BLaER1 (cell line): ENCODE data around the gene ACSF3.
A peak's percentile ranks its signal among the peaks of the same experiment; 100 is the strongest.

Experiments
- H3K27ac ChIP-seq: shearing (Covaris generic); formaldehyde crosslinking; 2 replicates; pipeline ENCODE4 v1.8.1; 2022
- H3K27me3 ChIP-seq: shearing (Covaris generic); formaldehyde crosslinking; 2 replicates; pipeline ENCODE4 v1.8.1; 2022
- H3K36me3 ChIP-seq: shearing (Covaris generic); formaldehyde crosslinking; 2 replicates; pipeline ENCODE4 v1.8.1; 2022
- H3K4me1 ChIP-seq: shearing (Covaris generic); formaldehyde crosslinking; 2 replicates; pipeline ENCODE4 v1.8.1; 2022
- H3K4me2 ChIP-seq: shearing (Covaris generic); formaldehyde crosslinking; 2 replicates; pipeline ENCODE4 v1.8.1; 2022
- H3K4me3 ChIP-seq: shearing (Covaris generic); formaldehyde crosslinking; 2 replicates; pipeline ENCODE4 v1.8.1; 2022
- H3K9ac ChIP-seq: shearing (Covaris generic); formaldehyde crosslinking; 2 replicates; pipeline ENCODE4 v1.8.1; 2022
- H3K9me3 ChIP-seq: shearing (Covaris generic); formaldehyde crosslinking; 2 replicates; pipeline ENCODE4 v1.8.1; 2022
- H4K20me1 ChIP-seq: shearing (Covaris generic); formaldehyde crosslinking; 2 replicates; pipeline ENCODE4 v1.8.1; 2022
- Cebpa-rat ChIP-seq: shearing (Covaris generic); IDR thresholded peaks from 2 replicates; pipeline ENCODE4 v1.8.1; 2022

Gene ACSF3

GRCh38 chr16:89098767-89099430 is 5.2 kb downstream of the ACSF3 start:
- peaks cover 82% of the 10 kb centered on the region for H4K20me1 ChIP-seq
- H3K9ac ChIP-seq, result peak overlapping the region; percentile 54; the same call in 1 of the 2 replicates

GRCh38 chr16:89099905-89100304 is 6.3 kb downstream of the ACSF3 start:
- TF ChIP-seq Cebpa-rat, result peak; percentile 33; the same call in 1 of the 2 replicates
- Histone ChIP-seq H3K27me3 (no peaks in the 10 kb centered on the region), H3K36me3 (peaks cover 73% of the 10 kb centered on the region), H4K20me1 (peaks cover 92% of the 10 kb centered on the region), H3K4me2 (peak overlapping the region; percentile 99), H3K4me1 (peaks cover 99% of the 10 kb centered on the region), H3K4me3 (no peak overlapping the region), H3K9me3 (no peaks in the 10 kb centered on the region), H3K27ac (no peak overlapping the region), H3K9ac (no peak overlapping the region)

More at GRCh38 chr16:89098767-89099430, 5.2 kb downstream of the ACSF3 start:
- peak overlapping the region; percentile 99 for H3K4me2 ChIP-seq
- H3K36me3 ChIP-seq, result peaks cover 65% of the 10 kb centered on the region
- H3K27ac ChIP-seq, result peak overlapping the region; percentile 77
- no peaks in the 10 kb centered on the region for H3K27me3 ChIP-seq
- H3K4me3 ChIP-seq, result peak overlapping the region; percentile 32; the same call in 1 of the 2 replicates
- H3K4me1 ChIP-seq, result peaks cover 97% of the 10 kb centered on the region
- H3K9me3 ChIP-seq, result no peaks in the 10 kb centered on the region
- TF ChIP-seq Cebpa-rat, result no peak

DNA sequence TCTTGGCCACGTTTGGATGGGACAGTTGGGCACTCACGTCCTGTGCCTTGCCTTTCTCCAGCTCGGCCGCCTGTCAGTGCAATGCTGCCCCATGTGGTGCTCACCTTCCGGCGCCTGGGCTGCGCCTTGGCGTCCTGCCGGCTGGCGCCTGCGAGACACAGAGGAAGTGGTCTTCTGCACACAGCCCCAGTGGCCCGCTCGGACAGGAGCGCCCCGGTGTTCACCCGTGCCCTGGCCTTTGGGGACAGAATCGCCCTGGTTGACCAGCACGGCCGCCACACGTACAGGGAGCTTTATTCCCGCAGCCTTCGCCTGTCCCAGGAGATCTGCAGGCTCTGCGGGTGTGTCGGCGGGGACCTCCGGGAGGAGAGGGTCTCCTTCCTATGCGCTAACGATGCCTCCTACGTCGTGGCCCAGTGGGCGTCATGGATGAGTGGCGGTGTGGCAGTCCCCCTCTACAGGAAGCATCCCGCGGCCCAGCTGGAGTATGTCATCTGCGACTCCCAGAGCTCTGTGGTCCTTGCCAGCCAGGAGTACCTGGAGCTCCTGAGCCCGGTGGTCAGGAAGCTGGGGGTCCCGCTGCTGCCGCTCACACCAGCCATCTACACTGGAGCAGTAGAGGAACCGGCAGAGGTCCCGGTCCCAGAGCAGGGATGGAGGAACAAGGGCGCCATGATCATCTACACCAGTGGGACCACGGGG is 7.1 kb downstream of the ACSF3 start:
- Histone ChIP-seq H4K20me1 (peaks cover 99% of the 10 kb centered on the region), H3K4me3 (peak overlapping the region; percentile 47), H3K27ac (peak overlapping the region; percentile 48), H3K36me3 (peaks cover 70% of the 10 kb centered on the region), H3K4me2 (peak overlapping the region; percentile 99), H3K27me3 (no peaks in the 10 kb centered on the region), H3K4me1 (peaks cover 100% of the 10 kb centered on the region), H3K9ac (0 out of 2 replicates have a peak overlapping the region, but pooled peaks have one; percentile 29), H3K9me3 (no peaks in the 10 kb centered on the region)
- no peak for TF ChIP-seq Cebpa-rat

GRCh38 chr16:89101303-89102040 is 7.8 kb downstream of the ACSF3 start:
- peak overlapping the region; percentile 53 for H3K9ac ChIP-seq
- H4K20me1 ChIP-seq, result peaks cover 99% of the 10 kb centered on the region
- no peaks in the 10 kb centered on the region for H3K27me3 ChIP-seq
- peak overlapping the region; percentile 35; the same call in 1 of the 2 replicates for H3K27ac ChIP-seq
- H3K4me1 ChIP-seq, result peaks cover 100% of the 10 kb centered on the region
- no peak for TF ChIP-seq Cebpa-rat
- peak overlapping the region; percentile 99 for H3K4me2 ChIP-seq
- H3K36me3 ChIP-seq, result peaks cover 63% of the 10 kb centered on the region
- no peak overlapping the region for H3K4me3 ChIP-seq
- no peaks in the 10 kb centered on the region for H3K9me3 ChIP-seq

- no peaks in the 10 kb centered on the region for H3K9me3 ChIP-seq
- peak overlapping the region; percentile 53 for H3K9ac ChIP-seq
- H3K36me3 ChIP-seq, result peaks cover 60% of the 10 kb centered on the region
- peak overlapping the region; percentile 99 for H3K4me2 ChIP-seq
- no peaks in the 10 kb centered on the region for H3K27me3 ChIP-seq
- TF ChIP-seq Cebpa-rat, result no peak
- H3K4me3 ChIP-seq, result no peak overlapping the region
- peaks cover 100% of the 10 kb centered on the region for H3K4me1 ChIP-seq
- peak overlapping the region; percentile 35; the same call in 1 of the 2 replicates for H3K27ac ChIP-seq
- peaks cover 95% of the 10 kb centered on the region for H4K20me1 ChIP-seq
Observed at GRCh38 chr16:89102041-89102471, 8.4 kb downstream of the ACSF3 start.

GRCh38 chr16:89102481-89103073 is 8.9 kb downstream of the ACSF3 start:
- no peaks in the 10 kb centered on the region for H3K27me3 ChIP-seq
- no peak for TF ChIP-seq Cebpa-rat
- peak overlapping the region; percentile 53; the same call in 1 of the 2 replicates for H3K9ac ChIP-seq
- H3K4me2 ChIP-seq, result peak overlapping the region; percentile 99
- peaks cover 65% of the 10 kb centered on the region for H3K36me3 ChIP-seq
- peaks cover 90% of the 10 kb centered on the region for H4K20me1 ChIP-seq
- H3K4me3 ChIP-seq, result no peak overlapping the region
- H3K9me3 ChIP-seq, result peaks cover 2% of the 10 kb centered on the region
- H3K27ac ChIP-seq, result peak overlapping the region; percentile 35; the same call in 1 of the 2 replicates
- H3K4me1 ChIP-seq, result peaks cover 100% of the 10 kb centered on the region

DNA sequence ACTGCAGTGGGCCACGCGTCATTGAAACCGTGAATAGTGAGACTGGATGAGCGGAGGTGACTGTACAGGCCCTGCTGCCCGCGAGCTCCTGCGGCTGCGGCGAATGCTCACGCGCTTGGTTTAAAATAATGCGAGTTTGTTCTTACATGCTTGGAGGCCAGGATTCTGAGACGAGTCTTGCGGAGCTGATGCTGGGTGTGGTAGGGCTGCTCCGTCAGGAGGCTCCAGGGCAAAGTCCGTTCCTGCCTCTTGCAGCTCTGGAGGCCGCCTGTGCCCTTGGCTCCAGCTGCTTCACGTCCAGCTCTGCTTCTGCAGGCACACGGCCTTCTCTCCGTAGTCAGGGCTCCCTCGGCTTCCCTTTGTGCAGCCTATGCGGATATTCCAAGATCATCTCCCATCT is 9.5 kb downstream of the ACSF3 start:
- H3K27me3 ChIP-seq, result no peaks in the 10 kb centered on the region
- no peak overlapping the region for H3K4me3 ChIP-seq
- peaks cover 8% of the 10 kb centered on the region for H3K9me3 ChIP-seq
- no peak for TF ChIP-seq Cebpa-rat
- H3K27ac ChIP-seq, result 0 out of 2 replicates have a peak overlapping the region, but pooled peaks have one; percentile 80
- peak overlapping the region; percentile 99 for H3K4me2 ChIP-seq
- peaks cover 71% of the 10 kb centered on the region for H3K36me3 ChIP-seq
- H3K4me1 ChIP-seq, result peaks cover 100% of the 10 kb centered on the region
- H4K20me1 ChIP-seq, result peaks cover 84% of the 10 kb centered on the region
- no peak overlapping the region for H3K9ac ChIP-seq

DNA sequence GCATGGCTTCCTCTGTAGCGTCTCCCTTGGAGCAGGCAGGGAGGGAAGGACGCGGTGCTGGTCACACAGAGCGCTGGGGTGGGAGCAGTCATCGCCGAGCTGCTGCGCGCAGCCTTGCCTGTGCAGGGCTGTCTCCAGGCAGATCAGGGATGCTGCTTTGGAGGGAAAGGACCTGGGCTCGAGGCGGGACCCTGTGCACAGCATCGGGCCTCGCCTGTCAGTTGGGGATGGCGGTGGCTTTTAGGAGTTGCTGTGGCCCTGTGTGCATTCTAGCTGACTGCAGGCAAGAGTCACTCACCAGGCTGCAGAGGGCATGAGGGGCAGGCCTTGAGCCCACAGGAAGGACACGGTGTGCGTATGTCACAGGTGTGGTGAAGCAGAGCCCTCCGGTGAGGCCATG is 10.1 kb downstream of the ACSF3 start:
- H3K36me3 ChIP-seq, result peaks cover 76% of the 10 kb centered on the region
- H4K20me1 ChIP-seq, result peaks cover 78% of the 10 kb centered on the region

GRCh38 chr16:89104303-89104702 is 10.7 kb downstream of the ACSF3 start:
- no peak for TF ChIP-seq Cebpa-rat
- Histone ChIP-seq H3K9me3 (peaks cover 13% of the 10 kb centered on the region), H3K4me3 (0 out of 2 replicates have a peak overlapping the region, but pooled peaks have one; percentile 4), H3K4me2 (peak overlapping the region; percentile 99), H4K20me1 (peaks cover 73% of the 10 kb centered on the region), H3K36me3 (peaks cover 76% of the 10 kb centered on the region), H3K27ac (peak overlapping the region; percentile 80), H3K4me1 (peaks cover 99% of the 10 kb centered on the region), H3K27me3 (no peaks in the 10 kb centered on the region), H3K9ac (peak overlapping the region; percentile 72)

More for the DNA sequence above, 10.1 kb downstream of the ACSF3 start:
- Histone ChIP-seq H3K4me2 (peak overlapping the region; percentile 99), H3K27me3 (no peaks in the 10 kb centered on the region), H3K9me3 (peaks cover 13% of the 10 kb centered on the region), H3K9ac (peak overlapping the region; percentile 72), H3K4me1 (peaks cover 99% of the 10 kb centered on the region), H3K4me3 (no peak overlapping the region), H3K27ac (peak overlapping the region; percentile 80)
- TF ChIP-seq Cebpa-rat, result no peak
